B cell (primary cell): ENCODE results near the gene ARHGAP27.

Source experiments
- CTCF ChIP-seq: fragments of 200-600 bp; IDR thresholded peaks from one replicate; pipeline ENCODE4 v1.8.0; 2022; ENCODE audit warnings: antibody characterized with exemption, mild to moderate bottlenecking
- EZH2 ChIP-seq: IDR thresholded peaks from 2 replicates; pipeline ENCODE4 v1.6.1; 2012; ENCODE audit warnings: borderline replicate concordance, low read depth, mild to moderate bottlenecking, moderate library complexity, low read length; ENCODE audit not compliant: insufficient read depth, poor library complexity, severe bottlenecking

- TF ChIP-seq EZH2 (no peak), CTCF (no peak)
Measured at GRCh38 chr17:45451131-45451530, 18.5 kb upstream of the ARHGAP27 start.
